HG02884 (cell line): ENCODE data around the gene RPS19BP1.

Experiments used
- ATAC-seq: cut with Tn5 transposase; IDR thresholded peaks from one replicate; pipeline ENCODE4 v1.9.1; 2021; ENCODE audit warnings: mild to moderate bottlenecking, moderate library complexity; ENCODE audit not compliant: unreplicated experiment

The RPS19BP1 gene

GRCh38 chr22:39491696-39492095 is 40.9 kb downstream of the RPS19BP1 start:
- ATAC-seq = no peak

GRCh38 chr22:39490966-39491680 is 41.4 kb downstream of the RPS19BP1 start:
- ATAC-seq = no peak

- peak; percentile 75 for ATAC-seq
Observed at GRCh38 chr22:39490135-39490798, 42.3 kb downstream of the RPS19BP1 start.

GRCh38 chr22:39489094-39490068 is 43.2 kb downstream of the RPS19BP1 start:
- no peak for ATAC-seq

DNA sequence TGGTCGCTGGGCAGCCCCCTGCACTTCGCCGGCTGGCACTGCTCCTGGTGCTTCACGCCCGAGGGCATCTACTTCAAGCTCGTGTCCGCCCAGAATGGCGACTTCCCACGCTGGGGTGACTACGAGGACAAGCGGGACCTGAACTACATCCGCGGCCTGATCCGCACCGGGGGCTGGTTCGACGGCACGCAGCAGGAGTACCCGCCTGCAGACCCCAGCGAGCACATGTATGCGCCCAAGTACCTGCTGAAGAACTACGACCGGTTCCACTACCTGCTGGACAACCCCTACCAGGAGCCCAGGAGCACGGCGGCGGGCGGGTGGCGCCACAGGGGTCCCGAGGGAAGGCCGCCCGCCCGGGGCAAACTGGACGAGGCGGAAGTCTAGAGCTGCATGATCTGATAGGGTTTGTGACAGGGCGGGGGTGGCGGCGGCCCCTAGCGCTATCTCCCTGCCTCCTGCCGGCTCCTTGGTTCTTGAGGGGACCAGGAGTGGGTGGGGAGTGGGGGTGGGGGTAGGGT is 43.9 kb downstream of the RPS19BP1 start:
- no peak for ATAC-seq

- no peak for ATAC-seq
Observed at GRCh38 chr22:39487826-39488520, 44.6 kb downstream of the RPS19BP1 start.

DNA sequence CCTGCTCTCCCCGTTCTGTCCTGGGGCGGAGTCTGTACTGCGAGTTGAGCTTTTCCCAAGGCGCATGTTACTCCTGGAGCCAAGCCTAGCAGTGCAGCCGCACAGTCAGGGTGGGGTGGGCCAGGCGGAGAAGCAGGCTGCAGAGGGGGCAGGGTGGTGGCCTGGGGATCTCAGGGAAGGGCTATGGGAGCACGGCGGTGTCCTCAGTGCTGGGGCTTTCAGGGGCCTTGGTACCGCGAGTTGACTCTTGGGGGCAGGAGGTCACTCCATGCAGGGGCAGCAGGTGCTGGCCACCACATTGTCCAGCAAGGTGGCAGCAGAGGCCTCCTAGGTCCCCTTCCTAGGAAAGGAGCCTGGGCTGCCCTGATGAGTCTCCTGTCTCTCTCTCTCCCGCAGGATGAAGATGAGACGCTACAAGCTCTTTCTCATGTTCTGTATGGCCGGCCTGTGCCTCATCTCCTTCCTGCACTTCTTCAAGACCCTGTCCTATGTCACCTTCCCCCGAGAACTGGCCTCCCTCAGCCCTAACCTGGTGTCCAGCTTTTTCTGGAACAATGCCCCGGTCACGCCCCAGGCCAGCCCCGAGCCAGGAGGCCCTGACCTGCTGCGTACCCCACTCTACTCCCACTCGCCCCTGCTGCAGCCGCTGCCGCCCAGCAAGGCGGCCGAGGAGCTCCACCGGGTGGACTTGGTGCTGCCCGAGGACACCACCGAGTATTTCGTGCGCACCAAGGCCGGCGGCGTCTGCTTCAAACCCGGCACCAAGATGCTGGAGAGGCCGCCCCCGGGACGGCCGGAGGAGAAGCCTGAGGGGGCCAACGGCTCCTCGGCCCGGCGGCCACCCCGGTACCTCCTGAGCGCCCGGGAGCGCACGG is 45.4 kb downstream of the RPS19BP1 start:
- ATAC-seq = no peak

GRCh38 chr22:39482768-39483167 is 49.8 kb downstream of the RPS19BP1 start:
- ATAC-seq = no peak

DNA sequence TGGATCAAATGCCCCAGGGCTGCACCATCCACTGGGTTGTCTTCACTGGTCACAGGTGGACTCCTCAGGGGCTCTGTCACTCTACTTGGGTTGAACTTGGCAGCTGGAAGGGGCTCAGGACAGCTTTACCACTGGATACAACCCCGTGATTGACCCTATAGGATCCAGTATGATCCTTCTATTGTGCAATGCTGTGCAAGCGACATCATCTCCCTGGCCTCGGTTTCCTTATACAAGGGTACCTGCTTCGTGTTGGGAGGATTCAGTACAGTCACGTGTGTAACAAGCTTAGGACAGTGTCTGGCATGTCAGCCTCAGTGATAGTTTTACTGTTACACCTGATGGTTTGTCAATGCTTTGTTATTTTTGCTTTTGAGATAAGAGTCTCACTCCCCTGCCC is 51.0 kb downstream of the RPS19BP1 start:
- no peak for ATAC-seq

GRCh38 chr22:39481054-39481453 is 51.5 kb downstream of the RPS19BP1 start:
- ATAC-seq = no peak

GRCh38 chr22:39480557-39480956 is 52.0 kb downstream of the RPS19BP1 start:
- ATAC-seq = no peak

- no peak for ATAC-seq
Observed at GRCh38 chr22:39479254-39479653, 53.3 kb downstream of the RPS19BP1 start.
